ENCODE measurements around the gene SUN5. TPM values are rescaled to one million over a fixed set of nuclear protein-coding genes. Genes with fewer than 3 reads are reported as not detected.
"Not testable (repeated sequence)": the region's sequence is repeated elsewhere in the genome, so short reads cannot be mapped to it uniquely, and the experiment has no call there.

SUN5 gene
- total RNA-seq, 1 donor from 2014 or later: not detected

GRCh38 chr20:32964575-32964974 is 39.7 kb downstream of the SUN5 start:
- TF ChIP-seq CTCF (IDR thresholded peaks at IDR 0.05; ENCODE audit: unreplicated experiment): no peak
- H3K27me3 Mint-ChIP-seq (ENCODE audit: low read depth): peaks cover 3% of the 10 kb centered on the region
- H3K9me3 Mint-ChIP-seq: no peaks in the 10 kb centered on the region
- H3K36me3 Mint-ChIP-seq: no peaks in the 10 kb centered on the region
- peak in 1 of 2 experiments; percentile 13 for DNase-seq (ENCODE audit: low spot score in 2 of 2, unreplicated experiment in 2 of 2)
- H3K27ac Mint-ChIP-seq: no peak overlapping the region
- peaks cover 3% of the 10 kb centered on the region for H3K4me1 Mint-ChIP-seq
- H3K4me3 Mint-ChIP-seq: no peak overlapping the region

GRCh38 chr20:32963176-32963575 is 41.1 kb downstream of the SUN5 start:
- peaks cover 1% of the 10 kb centered on the region for H3K9me3 Mint-ChIP-seq
- peaks cover 3% of the 10 kb centered on the region for H3K27me3 Mint-ChIP-seq (ENCODE audit: low read depth)
- DNase-seq (ENCODE audit: low spot score in 2 of 2, unreplicated experiment in 2 of 2): peak in 1 of 2 experiments; percentile 24

GRCh38 chr20:32962646-32963045 is 41.6 kb downstream of the SUN5 start:
- H3K27ac Mint-ChIP-seq; H3K9me3 Mint-ChIP-seq; H3K4me3 Mint-ChIP-seq; H3K4me1 Mint-ChIP-seq; H3K27me3 Mint-ChIP-seq (ENCODE audit: low read depth); H3K36me3 Mint-ChIP-seq: not testable (repeated sequence)
- peak in 1 of 2 experiments; percentile 11 for DNase-seq (ENCODE audit: low spot score in 2 of 2, unreplicated experiment in 2 of 2)

More at GRCh38 chr20:32963176-32963575, 41.1 kb downstream of the SUN5 start:
- Mint-ChIP-seq H3K4me3 (no peak overlapping the region), H3K36me3 (no peaks in the 10 kb centered on the region), H3K4me1 (no peaks in the 10 kb centered on the region), H3K27ac (no peak overlapping the region)
- no peak for TF ChIP-seq CTCF (IDR thresholded peaks at IDR 0.05; ENCODE audit: unreplicated experiment)

GRCh38 chr20:32962053-32962452 is 42.2 kb downstream of the SUN5 start:
- no peaks in the 10 kb centered on the region for H3K4me1 Mint-ChIP-seq
- no peaks in the 10 kb centered on the region for H3K36me3 Mint-ChIP-seq
- TF ChIP-seq CTCF (IDR thresholded peaks at IDR 0.05; ENCODE audit: unreplicated experiment): no peak
- peaks cover 3% of the 10 kb centered on the region for H3K27me3 Mint-ChIP-seq (ENCODE audit: low read depth)
- H3K4me3 Mint-ChIP-seq: no peak overlapping the region
- H3K27ac Mint-ChIP-seq: no peak overlapping the region
- peak in 1 of 2 experiments; percentile 34 for DNase-seq (ENCODE audit: low spot score in 2 of 2, unreplicated experiment in 2 of 2)
- H3K9me3 Mint-ChIP-seq: peaks cover 6% of the 10 kb centered on the region

- peak in 1 of 2 experiments; percentile 36 for DNase-seq (ENCODE audit: low spot score in 2 of 2, unreplicated experiment in 2 of 2)
- Mint-ChIP-seq H3K36me3 (peaks cover 4% of the 10 kb centered on the region), H3K9me3 (peaks cover 12% of the 10 kb centered on the region)
Measured at GRCh38 chr20:32960849-32961731, 43.1 kb downstream of the SUN5 start.

More at GRCh38 chr20:32960849-32961731, 43.1 kb downstream of the SUN5 start:
- peaks cover 3% of the 10 kb centered on the region for H3K27me3 Mint-ChIP-seq (ENCODE audit: low read depth)
- no peaks in the 10 kb centered on the region for H3K4me1 Mint-ChIP-seq
- TF ChIP-seq CTCF (IDR thresholded peaks at IDR 0.05; ENCODE audit: unreplicated experiment): no peak
- H3K27ac Mint-ChIP-seq: no peak overlapping the region
- no peak overlapping the region for H3K4me3 Mint-ChIP-seq
